Nephron (organoid): ENCODE measurements around the gene MX1.

Experiments
- H3K27ac Mint-ChIP-seq, 3 experiments: 2 replicates each; pipeline ENCODE4 v1.8.0; 2020; ENCODE audit warnings: mixed read lengths in 3 of 3, mild to moderate bottlenecking in 2 of 3, moderate library complexity in 1 of 3
- H3K27me3 Mint-ChIP-seq: 2 replicates; pipeline ENCODE4 v1.8.0; 2021; ENCODE audit warnings: low read depth, mild to moderate bottlenecking, moderate library complexity, mixed read lengths
- H3K36me3 Mint-ChIP-seq: 2 replicates; pipeline ENCODE4 v1.8.0; 2020; ENCODE audit warnings: low read depth, mixed read lengths
- H3K4me1 Mint-ChIP-seq: 2 replicates; pipeline ENCODE4 v1.8.0; 2020; ENCODE audit warnings: mixed read lengths
- H3K4me3 Mint-ChIP-seq, 3 experiments: 2 replicates each; pipeline ENCODE4 v1.8.0; 2020; ENCODE audit warnings: mild to moderate bottlenecking in 3 of 3, mixed read lengths in 3 of 3, moderate library complexity in 2 of 3
- H3K9me3 Mint-ChIP-seq: 2 replicates; pipeline ENCODE4 v1.8.0; 2020; ENCODE audit warnings: mixed read lengths
- CTCF ChIP-seq, 3 experiments: fragments of 200-600 bp; sonication (generic); IDR thresholded peaks; one replicate each; pipeline ENCODE4 v1.5.0; 2021; ENCODE audit warnings: antibody characterized with exemption in 3 of 3; ENCODE audit not compliant: unreplicated experiment in 3 of 3

Gene MX1

GRCh38 chr21:41425954-41426675 is at the start of gene MX1:
Gene MX1 (plus strand): TSS chr21:41426239. CDS start chr21:41432071, 5,832 bp downstream.
- Mint-ChIP-seq H3K27me3 (peaks cover 52% of the 10 kb centered on the region), H3K4me1 (peaks cover 2% of the 10 kb centered on the region), H3K9me3 (peaks cover 2% of the 10 kb centered on the region), H3K27ac (no peak within 1 kb of the TSS), H3K4me3 (peak within 1 kb of the TSS; percentile 72 to 74 (median 73)), H3K36me3 (no peaks in the 10 kb centered on the region)
- no peak for TF ChIP-seq CTCF (IDR thresholded peaks at IDR 0.05; ENCODE audit: unreplicated experiment in 3 of 3)

- TF ChIP-seq CTCF (IDR thresholded peaks at IDR 0.05; ENCODE audit: unreplicated experiment in 3 of 3) = no peak
- no peaks in the 10 kb centered on the region for H3K36me3 Mint-ChIP-seq
- H3K9me3 Mint-ChIP-seq = peaks cover 6% of the 10 kb centered on the region
These were observed 48.3 kb upstream of the MX1 start for GRCh38 chr21:41377715-41378114.

GRCh38 chr21:41378849-41379248 is 47.2 kb upstream of the MX1 start:
- H3K4me1 Mint-ChIP-seq = no peaks in the 10 kb centered on the region
- peaks cover 11% of the 10 kb centered on the region for H3K27me3 Mint-ChIP-seq
- no peak overlapping the region for H3K4me3 Mint-ChIP-seq
- H3K36me3 Mint-ChIP-seq = no peaks in the 10 kb centered on the region
- TF ChIP-seq CTCF (IDR thresholded peaks at IDR 0.05; ENCODE audit: unreplicated experiment in 3 of 3) = no peak
- H3K27ac Mint-ChIP-seq = no peak overlapping the region
- peaks cover 6% of the 10 kb centered on the region for H3K9me3 Mint-ChIP-seq

More at GRCh38 chr21:41377715-41378114, 48.3 kb upstream of the MX1 start:
- H3K27me3 Mint-ChIP-seq = peaks cover 11% of the 10 kb centered on the region
- no peak overlapping the region for H3K4me3 Mint-ChIP-seq
- no peaks in the 10 kb centered on the region for H3K4me1 Mint-ChIP-seq
- no peak overlapping the region for H3K27ac Mint-ChIP-seq

GRCh38 chr21:41379901-41380300 is 46.1 kb upstream of the MX1 start:
- Mint-ChIP-seq H3K4me1 (no peaks in the 10 kb centered on the region), H3K4me3 (no peak overlapping the region), H3K36me3 (no peaks in the 10 kb centered on the region), H3K27me3 (peaks cover 8% of the 10 kb centered on the region), H3K9me3 (peaks cover 6% of the 10 kb centered on the region), H3K27ac (no peak overlapping the region)
- TF ChIP-seq CTCF (IDR thresholded peaks at IDR 0.05; ENCODE audit: unreplicated experiment in 3 of 3) = no peak

GRCh38 chr21:41381731-41382130 is 44.3 kb upstream of the MX1 start:
- H3K27me3 Mint-ChIP-seq = peaks cover 5% of the 10 kb centered on the region
- no peak for TF ChIP-seq CTCF (IDR thresholded peaks at IDR 0.05; ENCODE audit: unreplicated experiment in 3 of 3)
- H3K27ac Mint-ChIP-seq = no peak overlapping the region
- no peak overlapping the region for H3K4me3 Mint-ChIP-seq
- peaks cover 11% of the 10 kb centered on the region for H3K9me3 Mint-ChIP-seq
- no peaks in the 10 kb centered on the region for H3K36me3 Mint-ChIP-seq
- peaks cover under 1% of the 10 kb centered on the region for H3K4me1 Mint-ChIP-seq
